NCI-H2227 (cell line): ENCODE measurements around the gene HSH2D.
"Not testable (repeated sequence)": the region's sequence is repeated elsewhere in the genome, so short reads cannot be mapped to it uniquely, and the experiment has no call there.

Source experiments
- DNase-seq: peaks from one replicate; lab custom pipeline; 2025; ENCODE audit not compliant: unreplicated experiment; lab: John Stamatoyannopoulos, UW

HSH2D gene

DNA sequence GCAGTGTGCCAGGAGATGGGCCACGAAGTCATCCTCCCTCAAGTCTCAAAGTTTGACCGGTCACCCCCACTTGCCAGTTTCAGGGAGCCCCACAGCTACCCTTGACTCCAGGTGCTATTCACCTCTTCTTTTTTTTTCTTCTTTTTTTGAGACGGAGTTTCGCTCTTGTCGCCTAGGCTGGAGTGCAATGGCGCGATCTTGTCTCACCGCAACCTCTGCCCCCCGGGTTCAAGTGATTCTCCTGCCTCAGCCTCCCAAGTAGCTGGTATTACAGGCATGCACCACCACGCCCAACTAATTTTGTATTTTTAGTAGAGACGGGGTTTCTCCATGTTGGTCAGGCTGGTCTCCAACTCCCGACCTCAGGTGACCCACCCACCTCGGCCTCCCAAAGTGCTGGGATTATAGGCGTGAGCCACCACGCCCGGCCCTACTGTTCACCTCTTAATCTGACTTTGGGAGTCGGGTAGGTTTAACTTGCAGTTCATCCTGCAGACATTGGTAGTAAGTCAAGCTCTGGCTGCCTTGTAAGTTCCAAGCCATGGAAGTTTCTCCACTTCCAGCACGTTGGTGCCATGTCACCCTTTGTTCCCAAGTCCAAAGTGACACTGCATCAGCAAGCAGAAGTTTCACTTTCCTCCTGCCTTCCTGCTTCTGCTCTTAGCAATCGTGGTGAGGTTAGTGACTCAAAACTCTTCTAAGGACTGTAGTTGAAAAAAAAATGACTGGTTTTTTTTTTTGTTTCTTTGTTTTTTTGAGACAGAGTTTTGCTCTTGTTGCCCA is 24.2 kb upstream of the HSH2D start:
- not testable (repeated sequence) for DNase-seq

- DNase-seq, result no peak
Measured at GRCh38 chr19:16121141-16121540, 22.3 kb upstream of the HSH2D start.

- no peak for DNase-seq
Measured at GRCh38 chr19:16121967-16122366, 21.5 kb upstream of the HSH2D start.

DNA sequence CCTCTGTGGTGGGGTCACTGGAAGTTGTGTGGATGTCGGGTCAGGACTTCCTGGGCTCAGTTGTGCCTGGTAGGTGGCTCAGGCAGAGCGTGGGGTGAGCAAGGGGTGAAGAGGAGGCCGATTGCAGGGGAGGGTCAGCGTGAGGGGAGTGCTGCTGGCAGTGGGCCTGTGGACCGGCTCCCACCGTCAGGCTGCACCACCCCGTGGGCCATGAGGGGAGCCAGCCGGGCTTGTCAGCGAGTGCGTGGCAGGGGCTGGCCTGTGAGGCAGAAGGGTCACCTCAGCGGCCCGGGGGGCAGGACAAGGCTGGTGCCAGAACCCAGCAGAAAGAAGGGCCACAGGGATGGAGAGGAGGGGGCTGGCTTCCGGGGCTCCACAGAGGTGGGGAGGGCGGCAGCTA is 18.5 kb upstream of the HSH2D start:
- DNase-seq, result no peak

DNA sequence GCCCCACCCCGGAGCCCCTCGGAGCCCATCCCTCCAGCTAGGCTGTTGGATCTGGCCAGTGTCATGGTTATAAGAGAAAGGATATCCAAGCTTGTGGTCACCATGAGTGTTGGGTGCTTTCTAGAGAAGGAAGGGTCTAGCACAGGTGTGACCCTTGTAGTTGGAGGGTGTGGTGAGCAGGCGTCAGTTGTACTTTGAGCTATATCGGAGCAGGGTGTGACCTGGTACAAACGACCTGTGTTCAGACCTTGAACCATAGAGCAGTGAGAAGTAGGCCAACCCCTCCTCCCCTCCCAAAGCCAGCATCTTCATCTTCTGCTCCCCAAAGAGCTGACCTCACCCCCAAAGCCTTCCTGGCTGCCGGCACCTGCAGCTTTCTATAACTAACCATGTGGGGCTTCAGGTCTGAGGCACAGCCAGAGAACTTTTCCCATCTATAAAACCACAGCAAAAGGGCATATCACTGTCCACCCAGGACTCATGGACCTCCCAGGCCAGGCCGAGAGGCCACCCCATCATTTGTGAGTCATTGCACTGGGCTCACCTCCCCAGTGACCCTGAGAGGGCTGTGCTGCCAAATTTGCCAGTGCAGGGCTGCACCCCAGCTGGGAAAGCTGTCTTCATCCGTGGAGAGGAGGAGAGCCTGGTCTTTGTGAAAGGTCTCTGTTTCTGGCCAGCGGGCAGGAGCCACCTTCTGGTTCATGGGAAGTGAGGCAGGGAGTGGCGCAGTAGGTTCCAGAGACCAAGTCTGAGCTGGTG is 17.6 kb upstream of the HSH2D start:
- no peak for DNase-seq

- DNase-seq, result no peak
Measured at GRCh38 chr19:16127080-16127479, 16.4 kb upstream of the HSH2D start.

GRCh38 chr19:16127776-16128371 is 15.6 kb upstream of the HSH2D start:
- no peak for DNase-seq

- DNase-seq, result no peak
Measured at GRCh38 chr19:16131648-16132047, 11.8 kb upstream of the HSH2D start.

GRCh38 chr19:16133818-16134217 is 9.7 kb upstream of the HSH2D start:
- no peak for DNase-seq

- no peak for DNase-seq
Measured at GRCh38 chr19:16134510-16134909, 9.0 kb upstream of the HSH2D start.

DNA sequence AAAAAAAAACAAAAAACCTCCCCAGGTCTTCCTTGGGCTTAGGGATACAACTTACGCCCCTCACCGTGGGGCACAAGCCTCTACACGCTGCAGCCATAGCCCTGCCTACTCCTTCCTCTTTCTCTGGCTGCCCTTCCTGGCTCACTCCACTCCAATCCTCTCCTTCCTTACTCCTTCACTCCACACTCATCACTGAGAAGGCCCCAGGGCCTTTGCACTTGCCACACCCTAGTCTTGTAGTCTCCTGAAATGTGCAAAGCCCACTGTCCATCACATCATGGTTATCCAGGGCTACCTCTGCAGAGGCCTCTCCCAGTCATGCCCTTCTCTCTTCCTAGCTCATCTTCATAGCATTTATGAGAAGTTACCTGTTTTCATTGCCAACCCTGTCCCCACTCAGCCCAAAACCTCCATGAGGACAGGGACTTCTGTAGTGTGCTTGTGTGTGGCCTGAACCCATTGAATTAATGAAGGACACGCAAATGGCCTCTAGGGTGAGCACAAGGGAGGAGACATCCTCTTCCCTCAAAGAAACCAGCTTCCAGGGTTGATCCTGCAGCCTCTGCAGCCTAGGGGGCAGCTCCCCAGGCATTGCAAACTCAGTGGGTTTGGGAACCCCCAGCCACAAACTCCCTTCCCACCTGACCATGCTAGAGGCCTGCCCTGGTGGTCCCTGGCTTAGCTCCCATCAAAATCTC is 7.9 kb upstream of the HSH2D start:
- DNase-seq, result no peak

GRCh38 chr19:16136185-16136999 is 7.1 kb upstream of the HSH2D start:
- DNase-seq, result no peak

DNA sequence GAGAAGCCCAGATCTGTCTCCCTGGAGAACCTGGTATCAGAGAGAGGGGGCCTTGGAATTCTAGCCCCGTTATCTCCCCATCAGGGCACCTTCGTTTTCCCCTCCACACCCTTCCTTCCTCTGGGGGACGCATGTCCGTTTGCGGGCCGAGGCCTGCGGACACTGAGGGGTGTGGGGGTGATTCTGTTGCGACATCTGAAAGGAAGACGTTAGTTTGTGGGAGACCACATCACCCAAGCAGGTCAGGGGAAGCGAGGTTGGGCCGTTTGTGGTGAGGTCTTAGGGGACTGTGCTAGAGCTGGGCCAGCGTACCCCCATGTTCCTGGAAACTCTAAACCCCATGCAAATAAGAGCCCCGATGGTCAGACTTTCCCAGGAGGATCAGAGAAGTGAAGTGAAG is 3.7 kb upstream of the HSH2D start:
- DNase-seq, result no peak

DNA sequence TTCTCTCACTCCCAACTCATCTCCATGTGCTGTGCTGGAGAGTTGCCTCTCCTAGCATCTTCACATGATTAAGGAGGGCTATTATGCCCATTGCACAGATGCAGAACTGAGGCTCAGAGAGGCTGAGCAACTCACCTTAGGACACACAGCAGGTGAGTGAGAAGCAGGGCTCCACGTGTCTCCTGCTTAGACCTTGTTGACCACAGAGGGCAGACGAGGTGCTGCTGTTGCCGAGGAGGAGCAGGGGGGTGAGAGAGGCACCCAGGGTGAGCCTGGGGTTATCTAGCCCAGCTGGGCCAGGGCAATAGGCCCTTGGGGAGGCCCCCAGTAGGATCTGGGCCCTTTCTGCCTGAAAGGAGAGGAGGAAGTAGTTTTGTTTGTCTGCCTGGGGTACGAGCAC is 2.4 kb upstream of the HSH2D start:
- no peak for DNase-seq

GRCh38 chr19:16142032-16142580 is 1.4 kb upstream of the HSH2D start:
- DNase-seq, result no peak

DNA sequence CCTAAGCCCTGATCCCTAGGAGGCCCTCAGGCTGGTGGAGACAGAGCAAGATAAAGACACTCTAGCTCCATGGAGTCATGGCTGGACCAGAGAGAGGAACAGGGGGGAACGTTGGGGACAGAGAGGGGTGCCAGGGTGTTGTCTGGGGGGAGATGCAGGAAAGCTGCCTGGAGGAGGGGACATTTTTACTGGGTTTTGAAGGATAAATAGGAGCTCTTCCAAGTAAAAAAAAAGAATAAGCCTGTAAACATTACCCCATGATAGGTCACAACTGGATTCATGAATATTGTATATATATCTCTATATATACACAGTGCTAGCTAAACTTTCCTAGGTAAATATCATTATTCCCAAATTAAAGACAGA is 714 bp downstream of the HSH2D start:
- DNase-seq, result no peak

- DNase-seq, result no peak
Measured at GRCh38 chr19:16146112-16146511, 2.6 kb downstream of the HSH2D start.

DNA sequence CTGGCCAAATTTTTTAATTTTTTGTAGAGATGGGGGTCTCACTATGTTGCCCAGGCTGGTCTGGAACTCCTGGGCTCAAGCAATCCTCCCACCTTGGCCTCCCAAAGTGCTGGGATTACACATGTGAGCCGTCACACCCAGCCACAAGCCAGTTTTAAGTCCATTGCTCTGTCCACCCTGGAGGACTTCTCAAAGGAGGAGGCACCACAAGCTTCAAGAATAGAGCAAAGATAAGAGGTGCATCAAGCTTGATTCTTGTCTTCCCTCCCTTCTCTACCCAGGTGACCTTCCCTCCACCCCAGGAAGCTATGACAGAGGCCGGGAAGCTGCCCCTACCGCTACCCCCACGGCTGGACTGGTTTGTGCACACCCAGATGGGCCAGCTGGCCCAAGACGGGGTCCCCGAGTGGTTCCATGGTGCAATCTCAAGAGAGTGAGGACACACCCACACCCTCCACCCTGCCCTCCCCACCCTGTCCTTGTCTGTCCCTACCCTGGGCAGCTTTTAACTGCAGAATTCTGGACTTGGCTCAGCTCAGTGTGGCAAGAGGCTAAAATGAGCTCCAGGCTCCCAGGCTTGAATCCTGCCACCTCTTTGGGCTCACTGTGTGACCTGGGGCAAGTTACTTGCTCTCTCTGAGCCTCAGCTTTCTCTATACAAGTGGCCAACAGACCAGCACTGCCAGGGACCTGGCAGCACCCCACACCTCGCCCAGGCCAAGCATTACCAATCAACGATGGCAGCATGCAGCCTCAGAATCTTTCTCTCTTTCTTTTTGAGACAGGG is 5.2 kb downstream of the HSH2D start:
- DNase-seq, result no peak

- no peak for DNase-seq
Measured at GRCh38 chr19:16153582-16154336, 10.3 kb downstream of the HSH2D start.
